ELR (cell line): ENCODE results near the gene ETHE1.
"Not testable (repeated sequence)": the region's sequence is repeated elsewhere in the genome, so short reads cannot be mapped to it uniquely, and the experiment has no call there.

Experiments used
- DNase-seq: peaks from one replicate; pipeline ENCODE4 v3.0.0-alpha.2; 2015; ENCODE audit warnings: low read depth

Gene ETHE1

DNA sequence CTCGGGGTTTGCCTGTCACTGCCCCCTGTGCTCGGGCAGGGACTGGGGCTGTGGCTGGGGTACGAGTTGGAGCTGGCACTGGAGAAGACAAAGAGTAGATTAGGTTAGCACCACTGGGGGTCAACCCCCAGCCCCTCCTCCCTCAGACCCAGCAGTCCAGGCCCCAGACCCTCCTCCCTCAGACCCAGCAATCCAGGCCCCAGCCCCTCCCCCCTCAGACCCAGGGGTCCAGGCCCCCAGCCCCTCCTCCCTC is 25.1 kb upstream of the ETHE1 start:
- no peak for DNase-seq

DNA sequence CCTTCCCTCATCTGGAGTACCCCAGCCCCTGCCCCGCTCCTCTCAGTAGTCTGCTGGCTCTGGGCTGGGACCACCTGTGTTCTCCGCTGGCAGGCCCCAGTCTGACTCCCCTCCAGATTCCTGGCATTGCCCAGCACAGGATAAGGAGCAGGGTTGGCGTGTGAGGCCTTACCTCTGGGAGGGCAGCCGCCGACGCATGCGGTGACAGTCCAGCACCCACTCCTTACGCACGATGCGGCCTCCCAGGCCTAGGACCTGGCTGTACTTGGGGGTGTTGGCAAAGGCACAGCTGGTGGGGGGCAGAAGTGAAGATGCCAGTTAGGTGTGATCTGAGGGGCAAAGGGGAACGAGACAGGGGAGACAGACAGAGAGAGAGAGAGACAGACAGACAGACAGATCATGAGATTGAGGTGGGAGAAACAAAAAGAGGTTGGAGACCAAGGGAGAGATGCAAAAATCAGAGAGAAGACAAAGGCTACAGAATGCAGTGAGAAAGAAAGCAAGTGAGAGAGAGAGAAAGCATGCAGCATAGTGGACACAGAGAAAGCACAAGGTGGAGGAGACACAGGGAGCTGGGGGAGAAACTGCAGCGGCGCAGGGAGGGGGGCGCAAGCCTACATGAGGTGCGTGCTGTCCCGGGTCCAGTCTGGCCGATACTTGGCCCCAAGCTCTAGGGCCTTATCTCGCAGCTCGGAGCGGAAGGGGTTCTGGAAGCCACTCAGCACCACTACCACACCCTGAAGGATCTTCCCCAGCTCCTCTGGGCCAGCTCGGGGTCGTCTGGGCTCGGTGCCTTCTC is 24.6 kb upstream of the ETHE1 start:
- no peak for DNase-seq

GRCh38 chr19:43548706-43549105 is 21.7 kb upstream of the ETHE1 start:
- no peak for DNase-seq

- DNase-seq = not testable (repeated sequence)
These were observed 20.9 kb upstream of the ETHE1 start for GRCh38 chr19:43547926-43548325.

- no peak for DNase-seq
These were observed 19.6 kb upstream of the ETHE1 start for GRCh38 chr19:43546581-43546980.

- DNase-seq = no peak
These were observed 19.0 kb upstream of the ETHE1 start for GRCh38 chr19:43545981-43546380.

- DNase-seq = no peak
These were observed 18.3 kb upstream of the ETHE1 start for GRCh38 chr19:43545276-43545675.

GRCh38 chr19:43544077-43544476 is 17.1 kb upstream of the ETHE1 start:
- no peak for DNase-seq

- DNase-seq = no peak
These were observed 15.1 kb upstream of the ETHE1 start for GRCh38 chr19:43541920-43542650.

DNA sequence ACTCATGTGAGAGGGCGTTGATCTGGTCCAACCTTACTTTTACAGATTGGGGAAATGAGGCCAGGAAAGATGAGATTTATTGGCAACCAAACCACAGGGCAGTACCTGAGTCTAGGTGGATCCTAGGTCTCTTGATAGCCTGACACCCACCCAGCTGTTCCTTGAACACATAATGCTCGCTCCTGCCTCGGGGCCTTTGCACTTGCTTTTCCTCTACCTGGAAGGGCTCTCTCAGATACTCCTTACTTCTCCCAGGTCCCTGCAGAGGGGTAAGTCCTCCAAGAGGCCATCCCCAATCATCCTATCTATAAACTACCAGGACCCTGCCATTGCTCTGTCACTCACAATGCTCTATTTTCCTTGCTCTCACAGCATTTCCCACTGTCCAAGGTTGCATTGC is 13.4 kb upstream of the ETHE1 start:
- no peak for DNase-seq

DNA sequence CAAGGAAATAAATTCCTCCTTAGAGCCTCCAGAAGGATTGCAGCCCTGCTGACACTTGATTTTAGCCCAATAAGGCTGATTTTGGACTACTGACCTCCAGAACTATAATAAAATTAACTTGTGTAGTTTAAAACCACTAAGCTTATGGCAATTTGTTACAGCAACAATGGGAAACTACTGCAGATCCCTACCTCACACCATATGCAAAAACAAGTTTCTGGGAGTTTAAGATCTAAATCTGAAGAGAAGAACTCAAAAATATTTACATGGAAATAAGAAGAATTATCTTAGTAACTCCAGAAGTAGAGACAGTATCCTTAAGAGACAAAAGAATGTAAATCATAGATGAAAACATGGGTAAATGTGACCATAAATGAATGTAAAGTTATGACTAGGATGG is 11.9 kb upstream of the ETHE1 start:
- no peak for DNase-seq

- peak; percentile 59 for DNase-seq
These were observed 8.1 kb upstream of the ETHE1 start for GRCh38 chr19:43534816-43535761.

GRCh38 chr19:43534305-43534815 is 7.4 kb upstream of the ETHE1 start:
- no peak for DNase-seq

DNA sequence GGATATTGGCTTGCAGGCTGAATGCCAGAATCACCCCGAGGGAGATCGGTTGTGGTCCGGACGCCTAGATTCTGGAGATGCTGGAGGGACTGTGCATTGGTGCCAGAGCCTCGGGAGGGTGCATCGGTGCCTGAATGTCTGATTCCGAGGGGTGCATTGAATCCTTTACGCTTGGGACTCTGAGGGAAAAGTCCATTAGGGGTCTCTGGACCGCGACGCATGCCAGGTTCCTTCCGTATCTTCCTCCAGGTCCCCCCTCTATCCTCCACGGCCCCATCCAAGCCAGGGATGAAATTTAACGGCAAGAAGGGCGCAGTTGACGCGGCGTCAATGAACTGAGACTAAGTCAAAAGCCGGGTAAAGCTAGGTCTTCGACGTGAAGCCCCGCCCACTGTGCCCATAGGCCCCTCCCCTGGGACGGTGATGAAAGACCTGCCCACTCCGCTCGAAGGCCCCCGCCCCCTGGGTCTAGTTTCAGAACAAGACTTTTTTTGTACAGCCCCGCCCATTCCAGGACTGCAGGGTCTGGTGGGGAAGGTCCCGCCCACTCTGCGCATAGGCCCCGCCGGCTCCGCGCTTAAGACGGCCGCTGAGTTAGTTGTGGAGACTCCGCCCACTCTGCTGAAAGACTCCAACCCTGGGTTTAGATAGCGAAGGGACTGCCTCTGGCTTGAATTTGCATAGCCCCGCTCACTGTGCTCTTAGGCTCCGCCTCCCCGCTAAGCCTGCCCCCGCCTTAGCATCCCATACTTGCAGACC is 6.7 kb upstream of the ETHE1 start:
- DNase-seq = peak; percentile 99

DNA sequence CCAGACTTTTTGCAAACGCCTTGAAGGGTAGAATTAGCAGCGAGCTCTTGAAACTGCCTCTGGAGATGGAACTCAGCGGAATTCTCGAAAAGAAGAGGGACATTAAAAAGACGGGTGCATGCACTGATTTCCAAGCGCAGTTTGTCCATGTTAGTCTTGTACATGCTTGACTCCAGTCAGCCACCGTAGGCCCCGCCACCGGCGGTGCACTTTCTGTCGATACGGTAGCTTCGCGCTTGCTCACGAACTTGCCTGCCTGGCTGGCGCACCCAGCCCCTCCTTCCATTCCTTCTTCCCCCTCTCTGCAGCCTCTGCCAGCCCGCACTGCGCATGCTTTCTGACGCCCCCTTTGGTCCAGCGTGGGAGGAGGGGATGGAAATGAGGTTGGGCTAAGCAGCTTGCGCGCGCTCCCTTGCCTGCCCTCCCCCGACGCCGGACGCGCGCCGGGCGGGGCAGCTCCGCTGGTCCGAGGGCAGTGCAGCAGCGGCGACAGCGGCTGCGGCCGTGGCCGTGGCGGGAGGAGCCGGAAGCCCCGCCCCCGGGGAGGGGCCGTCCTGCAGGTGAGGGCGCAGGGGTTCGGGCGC is 6.1 kb upstream of the ETHE1 start, which contains the start of gene ZNF575:
TSS of gene ZNF575 (plus strand) at position 227 of the 584 bp plus-strand sequence. CDS start 1,235 bp downstream, outside the sequence.
- peak; percentile 87 for DNase-seq

DNA sequence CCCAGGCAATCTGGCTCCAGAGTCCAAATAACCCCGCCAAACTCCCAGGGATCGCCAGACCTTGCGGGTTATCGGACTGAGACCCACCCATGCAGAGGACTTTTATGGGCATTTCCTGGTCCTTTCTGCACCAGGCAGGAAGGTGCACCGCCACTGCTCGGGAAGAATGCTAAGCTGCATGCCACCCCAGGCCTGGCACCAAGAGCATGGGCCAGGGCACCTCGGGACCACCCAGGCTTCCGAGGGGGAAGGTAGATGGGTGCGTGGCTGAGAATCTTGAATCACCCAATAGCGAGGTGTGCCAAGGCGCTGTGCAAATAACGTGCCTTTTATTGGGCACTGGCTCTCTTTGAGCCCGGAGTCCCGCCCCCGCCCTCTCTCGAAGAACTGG is 5.6 kb upstream of the ETHE1 start:
- DNase-seq = no peak

GRCh38 chr19:43527860-43528622 is 1.0 kb upstream of the ETHE1 start:
- peak; percentile 56 for DNase-seq

DNA sequence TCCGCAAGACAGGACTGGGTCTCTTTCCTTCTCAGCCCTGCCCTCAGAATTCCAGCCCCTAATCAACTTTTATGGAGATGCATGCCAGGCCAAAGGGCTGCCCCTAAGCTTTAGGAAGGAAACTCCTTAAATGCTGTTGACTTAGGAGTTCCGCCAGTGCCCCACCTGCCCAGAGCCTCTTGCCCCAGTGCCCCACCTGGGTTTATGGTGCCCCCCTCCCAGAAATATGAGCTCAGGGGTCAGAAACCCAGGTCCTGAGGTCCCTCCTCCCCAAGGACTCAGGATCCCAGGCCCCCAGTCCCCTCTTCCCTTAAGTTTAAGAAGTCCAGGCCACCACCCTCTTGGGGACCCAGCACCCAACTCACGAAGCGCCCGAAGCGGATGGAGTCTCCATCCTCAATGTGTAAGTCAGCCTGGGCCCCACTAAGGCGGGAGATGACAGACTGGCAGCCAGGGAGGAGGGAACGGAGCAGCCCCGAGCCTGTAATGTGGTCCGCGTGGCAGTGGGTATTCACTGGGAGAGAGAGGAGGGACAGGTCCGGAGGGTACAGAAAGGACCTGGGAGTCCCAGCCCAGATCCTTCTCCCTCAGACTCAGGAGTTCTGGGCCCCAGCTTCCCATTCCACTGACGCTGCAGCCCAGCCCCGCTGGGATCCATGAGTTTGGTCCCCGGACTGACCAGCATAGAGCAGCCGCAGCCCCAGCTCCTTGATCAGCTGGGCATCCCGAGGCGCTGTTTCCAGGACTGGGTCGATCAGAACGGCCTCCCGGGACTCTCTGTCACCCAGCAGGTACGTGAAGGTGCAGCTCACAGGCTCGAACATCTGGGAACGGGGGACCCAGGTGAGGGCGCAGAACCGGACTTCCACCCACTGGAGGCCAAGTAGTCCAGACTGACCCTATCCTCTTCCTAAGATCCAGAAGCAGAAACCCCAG is 897 bp downstream of the ETHE1 start:
- peak; percentile 50 for DNase-seq
